Stimulated activated CD4-positive, alpha-beta T cell treated with anti-CD3 and anti-CD28 coated beads, Interleukin-4, amount 100 ng/mL, for 24 hours (primary cell): Measurements from ENCODE around the gene EFNA4.

Experiments used
- DNase-seq: peaks from one replicate; pipeline ENCODE4 v3.0.0-alpha.2; 2020

Gene EFNA4

GRCh38 chr1:155063550-155064110 is at the start of gene EFNA4:
EFNA4 (plus strand) TSS chr1:155063740; CDS start chr1:155063824, 84 bp downstream.
- peak; percentile 86 for DNase-seq

GRCh38 chr1:155014709-155015508 is 48.6 kb upstream of the EFNA4 start:
- DNase-seq: no peak

- DNase-seq: no peak
Measured at GRCh38 chr1:155015527-155016230, 47.9 kb upstream of the EFNA4 start.

- no peak for DNase-seq
Measured at GRCh38 chr1:155016231-155016831, 47.2 kb upstream of the EFNA4 start.

- DNase-seq: peak; percentile 91
Measured at GRCh38 chr1:155017041-155017945, 46.2 kb upstream of the EFNA4 start.

GRCh38 chr1:155017946-155018316 is 45.6 kb upstream of the EFNA4 start:
- no peak for DNase-seq

GRCh38 chr1:155018617-155019348 is 44.8 kb upstream of the EFNA4 start:
- DNase-seq: no peak

GRCh38 chr1:155019377-155020245 is 43.9 kb upstream of the EFNA4 start:
- DNase-seq: no peak

GRCh38 chr1:155022136-155022926 is 41.2 kb upstream of the EFNA4 start:
- DNase-seq: no peak

- DNase-seq: no peak
Measured at GRCh38 chr1:155022927-155023236, 40.7 kb upstream of the EFNA4 start.

GRCh38 chr1:155023627-155024026 is 39.9 kb upstream of the EFNA4 start:
- DNase-seq: no peak

- DNase-seq: no peak
Measured at GRCh38 chr1:155024315-155024714, 39.2 kb upstream of the EFNA4 start.

- no peak for DNase-seq
Measured at GRCh38 chr1:155026154-155026553, 37.4 kb upstream of the EFNA4 start.

- DNase-seq: no peak
Measured at GRCh38 chr1:155026588-155026987, 37.0 kb upstream of the EFNA4 start.

GRCh38 chr1:155029513-155030242 is 33.9 kb upstream of the EFNA4 start:
- DNase-seq: no peak

- no peak for DNase-seq
Measured at GRCh38 chr1:155030243-155030795, 33.2 kb upstream of the EFNA4 start.

- no peak for DNase-seq
Measured at GRCh38 chr1:155030899-155031298, 32.6 kb upstream of the EFNA4 start.

- no peak for DNase-seq
Measured at GRCh38 chr1:155032886-155033285, 30.7 kb upstream of the EFNA4 start.

GRCh38 chr1:155033524-155033923 is 30.0 kb upstream of the EFNA4 start, which contains the start of the genes DCST1 and DCST2:
DCST1 (plus strand) TSS chr1:155033824; CDS start chr1:155034037, 213 bp downstream.
DCST2 (minus strand) TSS chr1:155033781; CDS start chr1:155033701, 80 bp downstream.
- no peak for DNase-seq
